Measurements from ENCODE around the gene PRKACG. TPM values are rescaled to one million over a fixed set of nuclear protein-coding genes. Genes with fewer than 3 reads are reported as not detected.
"Not testable (repeated sequence)": the region's sequence is repeated elsewhere in the genome, so short reads cannot be mapped to it uniquely, and the experiment has no call there.

Gene PRKACG
- total RNA-seq, 2 donors from 2014 or later, result not detected

DNA sequence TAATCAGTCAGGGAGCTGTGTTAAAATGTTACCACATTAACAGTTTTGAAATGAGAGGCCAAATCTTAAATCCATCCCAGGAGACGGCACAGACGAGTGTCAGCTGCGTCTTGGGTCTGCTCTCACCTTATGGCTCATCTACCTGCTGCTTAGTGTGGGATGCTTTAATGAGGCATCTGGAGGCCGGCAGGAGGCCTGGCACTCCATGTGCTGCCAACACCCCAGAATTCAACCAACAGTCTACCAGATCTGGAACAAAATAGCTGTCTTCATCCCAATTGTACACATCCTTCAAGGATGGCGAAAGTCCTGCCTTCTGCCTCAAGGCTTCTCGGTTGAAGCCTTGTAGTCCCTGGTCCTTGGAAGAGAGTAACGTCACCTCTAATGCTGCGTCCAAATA lies 12.0 kb downstream of the PRKACG start:
- no peak for ATAC-seq
- H3K27ac Mint-ChIP-seq, result peak overlapping the region in 1 of 2 donors; percentile 46
- peaks cover 0 to 3% of the 10 kb centered on the region in 2 donors for H3K36me3 Mint-ChIP-seq
- no peaks in the 10 kb centered on the region for H3K9me3 Mint-ChIP-seq
- no peak for DNase-seq (ENCODE audit: low spot score in 2 of 2)

DNA sequence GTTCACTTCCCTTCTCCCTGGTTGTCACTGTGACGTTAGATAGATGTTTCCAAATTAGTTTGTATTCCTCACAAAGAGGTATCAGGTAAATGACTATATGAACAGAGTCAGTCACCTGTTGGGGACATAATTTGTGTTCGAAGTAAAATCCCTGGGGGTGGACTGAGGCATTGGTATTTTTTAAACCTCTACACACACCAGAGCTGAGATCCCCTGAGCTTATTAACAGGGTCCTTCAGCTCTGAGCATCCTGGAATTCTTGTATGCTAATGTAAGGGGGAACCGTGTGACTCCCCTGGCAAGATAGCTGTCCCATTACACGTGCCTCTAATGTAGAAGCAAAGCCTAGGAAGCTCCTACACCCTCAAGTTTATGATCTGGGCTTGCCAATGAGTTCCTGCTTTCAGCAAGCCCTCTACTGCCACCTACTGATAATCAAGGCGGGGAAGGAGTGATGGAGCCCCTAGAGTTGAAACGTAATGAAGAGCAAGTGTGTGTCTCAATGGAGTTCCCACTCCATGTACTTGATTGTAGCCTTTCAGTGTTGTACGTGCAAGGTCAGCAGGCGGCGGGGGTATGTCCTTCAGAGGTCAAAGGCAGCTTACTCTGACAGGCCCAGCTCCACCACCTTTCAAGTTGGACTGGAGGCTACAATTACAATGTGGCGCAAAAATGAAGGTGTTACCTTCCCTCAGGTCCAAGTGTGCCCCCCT lies 14.4 kb downstream of the PRKACG start:
- ATAC-seq, result peak; percentile 93
- peak in 1 of 2 donors; percentile 70 for DNase-seq (ENCODE audit: low spot score in 2 of 2)
- peaks cover 0 to 12% of the 10 kb centered on the region in 2 donors for H3K36me3 Mint-ChIP-seq
- H3K27ac Mint-ChIP-seq, result peak overlapping the region in 1 of 2 donors; percentile 36
- H3K9me3 Mint-ChIP-seq, result no peaks in the 10 kb centered on the region

DNA sequence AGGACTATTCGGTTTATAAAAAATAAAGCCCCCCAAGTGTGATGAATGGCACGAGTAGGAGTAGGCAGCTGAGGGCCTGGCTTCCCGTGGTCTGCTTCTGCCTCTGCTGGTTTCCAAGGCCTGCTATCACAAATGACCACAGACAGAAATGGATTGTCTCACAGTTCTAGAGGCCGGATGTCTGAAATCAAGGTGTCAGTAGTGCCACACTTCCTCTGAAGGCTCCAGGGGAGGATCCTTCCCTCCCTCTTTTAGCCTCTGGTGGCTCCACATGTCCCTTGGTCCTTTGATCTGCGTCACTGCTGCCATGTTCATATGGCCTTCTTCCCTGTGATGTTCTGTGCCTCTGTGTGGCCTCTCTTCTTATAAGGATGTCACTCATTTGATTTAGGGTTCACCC lies 15.1 kb downstream of the PRKACG start:
- DNase-seq (ENCODE audit: low spot score in 2 of 2) (no peak), ATAC-seq (peak; percentile 18 to 30)
- peaks cover 0 to 12% of the 10 kb centered on the region in 2 donors for H3K36me3 Mint-ChIP-seq
- no peaks in the 10 kb centered on the region for H3K9me3 Mint-ChIP-seq
- peak overlapping the region in 1 of 2 donors; percentile 36 for H3K27ac Mint-ChIP-seq

DNA sequence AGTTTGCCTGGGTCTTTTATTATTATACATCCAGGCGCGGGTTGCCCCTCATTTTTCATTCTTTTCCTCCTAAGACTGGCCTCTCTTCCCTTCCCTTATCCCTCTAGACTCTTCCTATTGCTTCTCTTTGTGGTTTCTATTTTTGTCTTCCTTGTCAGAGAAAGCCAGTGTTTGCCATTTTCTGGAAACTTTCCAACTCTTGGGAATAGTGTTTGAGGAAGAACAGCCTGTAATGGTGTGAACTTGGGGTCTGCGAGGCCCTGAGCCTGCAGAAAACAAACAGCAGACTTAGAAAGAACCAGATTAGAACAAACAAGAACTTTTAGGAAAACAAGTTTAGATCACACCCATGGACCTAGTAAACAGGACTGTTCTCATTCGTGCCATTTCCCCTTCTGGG lies 15.5 kb downstream of the PRKACG start:
- Mint-ChIP-seq H3K36me3 (peaks cover 0 to 12% of the 10 kb centered on the region in 2 donors), H3K9me3 (no peaks in the 10 kb centered on the region), H3K27ac (no peak overlapping the region)
- ATAC-seq (no peak), DNase-seq (ENCODE audit: low spot score in 2 of 2) (no peak)

DNA sequence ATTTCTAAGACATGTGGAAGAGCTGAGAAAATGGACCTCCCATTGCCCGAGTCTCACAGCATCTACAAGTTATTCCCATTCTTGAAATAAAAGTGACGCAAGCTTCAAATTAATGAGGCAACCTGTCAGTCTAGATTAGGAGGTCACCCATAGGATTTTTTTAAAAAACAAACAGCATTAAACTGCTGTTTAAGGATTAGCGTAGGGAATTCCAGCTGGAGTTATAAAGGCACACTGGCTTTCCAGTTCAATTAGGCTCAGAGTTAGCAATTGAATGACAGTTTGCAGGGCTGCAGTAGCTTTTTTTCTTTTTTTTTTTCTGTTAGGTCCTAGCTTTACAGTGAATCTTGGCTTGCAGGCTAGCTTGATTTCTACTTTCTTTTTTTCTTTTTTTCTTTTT lies 16.2 kb downstream of the PRKACG start:
- no peak for ATAC-seq

DNA sequence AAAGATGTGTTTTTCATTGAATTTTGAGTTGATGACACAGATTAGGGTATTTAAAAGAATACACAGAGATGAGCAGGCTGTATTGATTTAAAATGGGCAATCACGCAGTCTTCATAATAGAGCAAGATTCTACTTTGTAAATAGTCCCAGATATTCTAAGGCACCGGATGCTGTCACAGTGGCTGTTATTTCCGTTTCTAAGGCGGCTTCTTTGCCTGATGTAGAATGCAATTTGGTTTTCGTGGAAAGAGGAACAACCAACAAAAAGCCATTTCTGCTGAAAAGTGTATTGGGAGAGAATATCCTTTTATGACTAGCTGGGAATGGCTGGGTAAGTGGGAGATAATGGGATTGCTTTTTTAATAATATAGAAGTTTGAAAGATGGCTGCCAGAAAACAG lies 17.5 kb downstream of the PRKACG start:
- DNase-seq (ENCODE audit: low spot score in 2 of 2), result no peak
- Mint-ChIP-seq H3K27ac (peak overlapping the region; percentile 47 to 76), H3K9me3 (no peaks in the 10 kb centered on the region), H3K36me3 (peaks cover 0 to 12% of the 10 kb centered on the region in 2 donors)
- no peak for ATAC-seq

More for the DNA sequence above, 16.2 kb downstream of the PRKACG start:
- peaks cover 0 to 12% of the 10 kb centered on the region in 2 donors for H3K36me3 Mint-ChIP-seq
- H3K9me3 Mint-ChIP-seq, result no peaks in the 10 kb centered on the region
- no peak for DNase-seq (ENCODE audit: low spot score in 2 of 2)
- no peak overlapping the region for H3K27ac Mint-ChIP-seq

DNA sequence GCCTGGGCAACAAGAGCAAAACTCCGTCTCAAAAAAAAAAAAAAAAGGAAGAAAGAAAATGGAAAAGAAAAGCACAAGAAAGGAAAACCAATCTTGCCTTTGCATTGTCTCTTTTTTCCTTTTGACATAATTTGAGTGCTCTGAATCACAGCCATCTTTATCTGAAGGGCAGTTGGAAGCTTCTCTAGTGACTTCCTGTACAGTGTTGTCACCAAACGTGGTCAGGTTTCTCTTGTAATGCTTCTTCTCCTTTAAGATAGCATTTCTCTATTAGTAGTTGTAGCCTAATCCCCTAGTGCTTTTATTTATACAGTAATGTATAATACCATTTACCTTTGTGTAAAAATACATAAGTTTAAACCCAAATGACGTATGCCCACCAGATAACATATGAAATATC lies 18.1 kb downstream of the PRKACG start:
- DNase-seq (ENCODE audit: low spot score in 2 of 2) (no peak), ATAC-seq (no peak)
- peak overlapping the region in 1 of 2 donors; percentile 76 for H3K27ac Mint-ChIP-seq
- H3K36me3 Mint-ChIP-seq, result peaks cover 0 to 12% of the 10 kb centered on the region in 2 donors
- H3K9me3 Mint-ChIP-seq, result no peaks in the 10 kb centered on the region

DNA sequence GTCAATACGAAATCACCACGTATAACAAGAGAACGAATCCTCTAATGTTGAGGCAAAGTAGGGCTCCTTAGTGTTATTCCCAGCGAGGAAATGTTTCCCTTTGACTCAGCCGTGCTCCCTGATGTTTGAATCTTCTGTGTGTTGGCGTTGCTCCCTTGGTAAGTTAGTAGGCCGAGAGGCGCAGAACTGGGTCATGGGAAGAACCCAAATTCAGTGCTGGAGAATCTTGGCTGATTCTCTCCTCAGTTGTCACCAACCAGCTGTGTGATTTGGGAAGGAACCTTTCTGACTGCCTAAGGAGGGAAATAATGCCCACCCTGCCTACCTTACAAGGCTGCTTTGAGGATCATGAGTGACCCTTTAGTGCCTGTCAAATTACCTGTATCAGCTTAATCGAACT lies 22.5 kb downstream of the PRKACG start:
- no peak overlapping the region for H3K27ac Mint-ChIP-seq
- DNase-seq (ENCODE audit: low spot score in 2 of 2) (no peak), ATAC-seq (no peak)
- H3K9me3 Mint-ChIP-seq, result no peaks in the 10 kb centered on the region
- peaks cover 0 to 5% of the 10 kb centered on the region in 2 donors for H3K36me3 Mint-ChIP-seq

DNA sequence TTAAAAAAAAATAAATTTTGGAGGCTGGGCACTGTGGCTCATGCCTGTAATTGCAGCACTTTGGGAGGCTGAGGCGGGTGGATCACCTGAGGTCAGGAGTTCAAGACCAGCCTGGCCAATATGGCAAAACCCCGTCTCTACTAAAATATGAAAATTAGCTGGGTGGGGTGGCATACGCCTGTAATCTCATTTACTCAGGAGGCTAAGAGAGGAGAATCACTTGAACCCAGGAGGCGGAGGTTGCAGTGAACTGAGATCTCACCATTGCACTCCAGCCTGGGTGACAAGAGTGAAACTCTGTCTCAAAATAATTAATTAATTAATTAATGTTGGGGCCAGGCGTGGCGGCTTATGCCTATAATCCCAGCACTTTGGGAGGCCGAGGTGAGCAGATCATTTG lies 27.0 kb downstream of the PRKACG start:
- H3K9me3 Mint-ChIP-seq; H3K27ac Mint-ChIP-seq; H3K36me3 Mint-ChIP-seq; ATAC-seq; DNase-seq (ENCODE audit: low spot score in 2 of 2): not testable (repeated sequence)

DNA sequence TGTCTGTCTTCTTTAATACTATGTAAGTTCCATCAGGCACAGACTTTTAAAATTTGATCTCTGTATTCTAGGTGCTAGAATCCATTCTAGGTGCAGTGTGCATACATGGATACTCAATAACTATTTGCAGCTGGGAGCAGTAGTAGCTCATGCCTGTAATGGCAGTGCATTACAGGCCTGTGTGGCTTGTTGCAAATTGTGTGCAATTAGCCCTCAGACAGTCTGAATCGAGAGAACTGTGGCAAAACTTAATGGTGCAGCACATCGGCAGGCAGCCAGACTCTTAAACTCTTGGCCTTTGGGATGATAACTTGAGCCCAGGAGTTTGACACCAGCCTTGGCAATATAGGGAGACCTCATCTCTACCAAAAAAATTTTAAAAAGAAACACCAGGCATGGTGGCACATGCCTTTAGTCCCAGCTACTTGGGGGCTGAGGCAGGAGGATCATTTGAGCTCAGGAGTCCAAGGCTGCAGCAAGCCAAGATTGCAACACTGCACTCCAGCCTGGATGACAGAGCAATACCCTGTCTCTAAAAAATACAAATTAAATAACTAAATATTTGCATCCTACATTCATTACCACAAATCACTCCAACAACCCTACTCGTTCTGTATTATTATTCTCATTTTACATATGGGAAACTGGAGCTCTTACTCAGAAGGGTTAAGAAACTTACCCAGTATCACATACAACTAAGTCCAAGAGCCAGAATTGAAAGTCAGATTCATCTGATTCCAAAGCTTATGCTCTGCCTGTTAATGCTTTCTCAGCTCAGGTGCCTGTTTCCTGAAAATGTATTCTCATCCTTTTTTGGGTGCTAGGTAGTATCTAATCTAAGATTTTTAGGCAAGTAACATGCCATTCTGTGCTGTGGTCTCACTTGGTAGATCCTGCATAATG lies 30.1 kb downstream of the PRKACG start:
- no peaks in the 10 kb centered on the region for H3K9me3 Mint-ChIP-seq
- no peak for DNase-seq (ENCODE audit: low spot score in 2 of 2)
- peak in 1 of 2 donors; percentile 68 for ATAC-seq
- H3K27ac Mint-ChIP-seq, result peak overlapping the region in 1 of 2 donors; percentile 59
- no peaks in the 10 kb centered on the region for H3K36me3 Mint-ChIP-seq

DNA sequence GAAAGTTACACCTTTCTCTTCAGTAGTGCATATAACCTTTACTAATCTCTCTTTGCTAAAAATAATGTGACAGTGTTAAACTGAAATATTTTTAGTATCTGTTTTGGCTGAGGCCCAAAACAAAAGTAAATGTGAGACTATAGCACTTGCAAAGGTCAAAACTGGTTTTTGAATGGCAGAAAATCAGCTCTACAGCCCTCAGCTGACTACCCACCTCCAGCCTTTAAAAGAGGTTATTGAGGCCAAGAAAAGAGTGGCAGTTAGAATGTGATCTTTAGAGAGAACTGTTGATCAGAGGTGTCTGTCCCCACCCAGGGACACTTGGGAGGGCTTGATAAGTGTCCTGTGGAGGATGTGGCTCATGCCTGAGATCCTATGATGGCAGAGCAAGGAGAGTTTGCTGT lies 30.9 kb downstream of the PRKACG start:
- Mint-ChIP-seq H3K36me3 (peaks cover 0 to 4% of the 10 kb centered on the region in 2 donors), H3K9me3 (peaks cover 0 to 4% of the 10 kb centered on the region in 2 donors), H3K27ac (peak overlapping the region in 1 of 2 donors; percentile 59)
- ATAC-seq (no peak), DNase-seq (ENCODE audit: low spot score in 2 of 2) (no peak)

DNA sequence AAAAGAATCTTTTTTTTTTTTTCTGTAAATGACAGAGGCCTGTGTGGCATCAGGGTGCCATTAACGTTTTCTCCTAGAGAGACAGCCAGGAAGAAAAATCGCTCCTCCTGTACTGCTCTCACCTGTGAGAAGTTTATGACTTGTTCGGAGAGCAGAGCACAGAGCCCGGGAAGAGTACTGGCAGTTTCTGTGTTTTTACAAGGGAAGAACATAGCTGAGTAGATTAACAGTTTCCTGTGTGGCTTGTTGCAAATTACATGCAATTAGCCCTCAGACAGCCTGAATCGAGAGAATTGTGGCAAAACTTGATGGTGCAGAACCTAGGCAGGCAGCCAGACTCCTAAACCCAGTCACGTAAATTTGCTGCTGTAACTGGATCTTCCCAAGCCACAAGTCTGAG lies 32.1 kb downstream of the PRKACG start:
- no peak for DNase-seq (ENCODE audit: low spot score in 2 of 2)
- no peak for ATAC-seq
- no peak overlapping the region for H3K27ac Mint-ChIP-seq

DNA sequence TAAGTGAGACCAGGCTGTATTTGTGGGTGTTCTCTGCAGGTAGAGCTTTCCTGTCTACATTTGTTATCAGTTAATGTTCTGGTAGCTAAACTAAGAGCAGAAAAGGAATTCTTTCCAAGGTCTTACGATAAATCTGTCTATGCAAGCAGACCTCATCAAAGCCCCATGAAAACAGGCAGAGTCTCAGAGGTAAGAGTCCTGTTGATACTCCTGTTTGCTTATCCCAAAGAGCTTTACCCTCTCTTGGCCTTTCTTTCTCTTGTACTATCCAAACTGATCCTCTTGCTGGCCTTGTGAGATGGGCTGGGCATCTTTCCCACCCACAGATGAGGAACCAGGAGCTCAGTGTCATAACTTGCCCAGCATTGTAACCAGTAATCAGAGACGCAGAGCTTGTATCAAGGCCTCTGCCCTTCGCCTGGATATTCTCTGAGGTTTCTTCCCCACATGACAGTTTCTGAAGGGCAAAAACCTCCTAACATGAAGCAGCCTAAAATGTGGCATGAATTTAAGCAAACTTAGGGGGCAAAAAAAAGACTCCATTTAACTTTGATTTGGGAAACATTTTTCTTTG lies 33.5 kb downstream of the PRKACG start:
- peak overlapping the region in 1 of 2 donors; percentile 74 for H3K27ac Mint-ChIP-seq
- no peak for ATAC-seq
- no peak for DNase-seq (ENCODE audit: low spot score in 2 of 2)
- peaks cover 0 to 13% of the 10 kb centered on the region in 2 donors for H3K9me3 Mint-ChIP-seq
- peaks cover 0 to 23% of the 10 kb centered on the region in 2 donors for H3K36me3 Mint-ChIP-seq

More for the DNA sequence above, 32.1 kb downstream of the PRKACG start:
- peaks cover 0 to 7% of the 10 kb centered on the region in 2 donors for H3K9me3 Mint-ChIP-seq
- peaks cover 0 to 9% of the 10 kb centered on the region in 2 donors for H3K36me3 Mint-ChIP-seq

DNA sequence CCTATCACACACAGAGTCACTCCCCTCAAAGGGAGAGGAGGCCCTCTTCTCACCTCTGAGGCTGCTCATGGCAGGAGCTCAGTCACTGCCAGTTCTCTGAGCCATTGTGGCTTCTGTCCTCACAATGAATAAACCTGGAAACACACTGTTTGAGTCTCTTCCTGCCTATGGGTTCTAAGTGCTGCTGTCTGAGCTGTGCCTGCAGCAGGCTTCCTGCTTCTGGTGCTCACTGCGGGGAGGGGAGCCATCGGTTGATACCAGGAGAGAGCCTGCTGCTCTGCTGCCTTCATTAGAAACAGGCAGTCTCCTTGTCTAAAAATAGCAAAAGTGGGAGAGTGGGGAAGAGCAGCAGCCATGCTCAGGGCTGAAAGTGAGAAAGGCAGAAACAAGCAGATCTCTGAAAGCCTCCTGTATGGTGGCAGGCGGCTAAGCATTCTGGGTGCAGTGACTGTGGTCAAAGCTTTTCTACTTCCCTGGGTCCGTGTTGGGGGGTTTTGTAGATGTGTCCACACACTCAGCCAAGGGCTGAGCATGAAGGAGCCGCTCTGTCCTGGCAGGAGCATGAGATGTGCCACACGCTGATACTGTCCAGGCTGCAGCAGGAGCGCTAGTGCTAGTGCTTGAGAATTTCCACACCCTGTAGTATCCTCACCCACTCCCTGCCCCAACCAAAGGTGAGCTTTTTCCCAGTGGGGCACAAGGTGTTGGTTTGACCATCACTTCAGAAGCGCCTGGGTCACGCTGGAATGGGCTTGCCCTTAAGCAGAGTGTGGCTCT lies 34.2 kb downstream of the PRKACG start:
- DNase-seq (ENCODE audit: low spot score in 2 of 2) (peak in 1 of 2 donors; percentile 48), ATAC-seq (peak; percentile 76 to 85)
- Mint-ChIP-seq H3K27ac (peak overlapping the region; percentile 74 to 97), H3K9me3 (peaks cover 0 to 13% of the 10 kb centered on the region in 2 donors), H3K36me3 (peaks cover 0 to 23% of the 10 kb centered on the region in 2 donors)

DNA sequence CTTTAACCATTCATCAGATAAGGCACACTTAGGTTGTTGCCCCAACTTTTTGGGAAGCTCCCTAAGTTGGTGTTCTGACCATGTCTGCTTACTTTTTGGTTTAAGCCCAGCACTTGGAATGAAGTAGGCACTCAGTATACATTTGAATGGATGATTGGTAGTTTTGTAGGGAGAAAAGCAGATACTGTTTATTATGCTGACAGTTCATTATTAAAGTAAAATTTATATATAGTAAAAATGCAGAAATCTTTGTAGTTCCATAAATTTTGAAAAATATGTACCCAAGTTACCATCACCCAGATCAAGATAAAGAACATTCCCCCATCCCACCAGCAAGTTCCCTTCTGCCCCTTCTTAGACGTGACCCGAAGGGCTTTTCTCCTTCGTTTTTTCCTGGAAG lies 35.4 kb downstream of the PRKACG start:
- H3K27ac Mint-ChIP-seq, result peak overlapping the region in 1 of 2 donors; percentile 70
- peaks cover 0 to 23% of the 10 kb centered on the region in 2 donors for H3K36me3 Mint-ChIP-seq
- DNase-seq (ENCODE audit: low spot score in 2 of 2), result no peak
- no peak for ATAC-seq
- peaks cover 0 to 13% of the 10 kb centered on the region in 2 donors for H3K9me3 Mint-ChIP-seq

DNA sequence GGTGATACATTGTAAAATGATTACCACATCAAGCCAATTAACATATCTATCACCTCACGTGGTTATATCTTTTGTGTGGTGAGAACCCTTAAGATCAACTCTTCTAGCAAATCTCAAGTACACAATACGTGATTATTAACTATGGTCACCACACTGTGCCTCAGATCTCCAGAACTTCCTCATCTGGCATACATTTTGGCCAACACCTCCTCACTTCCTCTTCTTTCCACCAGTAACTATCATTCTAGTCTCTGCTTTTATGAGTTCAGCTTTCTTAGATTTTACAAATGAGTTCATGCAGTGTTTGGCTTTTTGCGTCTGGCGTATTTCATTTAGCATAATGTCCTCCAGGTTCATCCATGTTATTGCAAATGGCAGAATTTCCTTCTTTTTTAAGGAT lies 35.8 kb downstream of the PRKACG start:
- H3K27ac Mint-ChIP-seq, result no peak overlapping the region
- peaks cover 0 to 13% of the 10 kb centered on the region in 2 donors for H3K9me3 Mint-ChIP-seq
- ATAC-seq, result no peak
- no peak for DNase-seq (ENCODE audit: low spot score in 2 of 2)
- peaks cover 0 to 23% of the 10 kb centered on the region in 2 donors for H3K36me3 Mint-ChIP-seq
